Caki2 (cell line): ENCODE data around the gene TOB2. TPM values are rescaled to one million over a fixed set of nuclear protein-coding genes. Genes with fewer than 3 reads are reported as not detected.
"Not testable (repeated sequence)": the region's sequence is repeated elsewhere in the genome, so short reads cannot be mapped to it uniquely, and the experiment has no call there.

ENCODE experiments used
- DNase-seq: peaks from one replicate; pipeline ENCODE4 v3.0.0-alpha.2; 2015; ENCODE audit warnings: low read depth
- in situ Hi-C: cut with HindIII; loops from 2 replicates; pipeline ENCODE4 v1.10.0; 2016; ENCODE audit warnings: low sequenced_read_pairs, low pct_unique_long_range_greater_than_20kb, mixed read lengths
- total RNA-seq: library from RNA; depleted of rRNA; stranded (reverse); fragments of >200 nt; shearing (Covaris generic); gene quantifications from 2 replicates; pipeline ENCODE4 v1.2.3, GENCODE V29; 2014; ENCODE audit warnings: low replicate concordance

Gene TOB2
- total RNA-seq, 1 experiment from 2014 or later = 30.9 TPM

DNA sequence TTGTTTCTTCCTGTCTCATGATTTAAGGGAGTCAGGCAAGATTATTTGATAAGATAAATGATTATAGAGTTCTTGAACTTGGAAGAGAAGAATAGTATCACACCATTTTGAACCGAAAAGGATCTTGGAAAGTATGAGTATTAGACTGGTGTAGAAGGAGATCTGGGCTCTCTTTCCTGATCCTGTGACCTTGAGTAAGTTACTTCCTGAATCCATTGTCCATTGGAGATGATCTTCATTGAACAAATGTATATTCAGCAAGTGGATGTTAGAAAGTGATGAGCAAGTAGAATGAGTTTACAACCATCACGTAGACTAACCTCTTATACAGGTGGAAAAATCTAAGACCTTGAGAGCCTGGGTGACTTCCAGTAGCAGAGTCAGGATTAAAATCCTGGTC is 24.3 kb upstream of the TOB2 start:
- in situ Hi-C loops = no loop called here
- DNase-seq = no peak

DNA sequence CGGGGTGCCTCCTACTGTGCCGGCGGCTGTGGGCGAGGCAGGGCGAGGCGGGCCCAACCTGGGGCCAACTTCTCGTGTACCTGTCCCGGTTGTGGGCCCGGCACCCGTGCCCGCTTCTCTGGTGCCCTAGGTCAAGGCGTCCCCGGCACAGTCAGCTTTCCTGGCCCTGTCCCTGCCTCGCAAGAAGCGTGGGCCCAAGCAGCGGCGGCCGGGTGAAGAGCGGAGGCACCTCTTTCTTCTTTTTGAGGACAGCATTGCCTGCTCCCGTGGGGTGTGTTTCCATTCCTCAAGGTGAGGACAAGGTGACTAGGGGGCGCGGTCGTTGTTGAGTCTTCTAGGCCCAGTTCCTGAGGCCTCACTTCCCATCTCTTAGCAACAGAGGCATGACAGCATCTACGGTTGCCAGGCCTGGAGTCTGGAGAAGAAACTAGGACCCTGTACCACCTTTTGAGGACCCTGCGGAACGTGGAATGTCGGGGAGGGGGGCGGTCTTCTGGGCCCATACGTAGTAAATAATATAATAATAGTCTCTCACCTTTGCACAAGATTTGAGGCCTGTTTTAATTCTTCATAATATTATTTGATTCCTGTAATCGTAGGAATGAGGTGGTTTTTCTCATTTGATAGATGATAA is 22.7 kb upstream of the TOB2 start:
- in situ Hi-C loops = no loop called here
- no peak for DNase-seq

DNA sequence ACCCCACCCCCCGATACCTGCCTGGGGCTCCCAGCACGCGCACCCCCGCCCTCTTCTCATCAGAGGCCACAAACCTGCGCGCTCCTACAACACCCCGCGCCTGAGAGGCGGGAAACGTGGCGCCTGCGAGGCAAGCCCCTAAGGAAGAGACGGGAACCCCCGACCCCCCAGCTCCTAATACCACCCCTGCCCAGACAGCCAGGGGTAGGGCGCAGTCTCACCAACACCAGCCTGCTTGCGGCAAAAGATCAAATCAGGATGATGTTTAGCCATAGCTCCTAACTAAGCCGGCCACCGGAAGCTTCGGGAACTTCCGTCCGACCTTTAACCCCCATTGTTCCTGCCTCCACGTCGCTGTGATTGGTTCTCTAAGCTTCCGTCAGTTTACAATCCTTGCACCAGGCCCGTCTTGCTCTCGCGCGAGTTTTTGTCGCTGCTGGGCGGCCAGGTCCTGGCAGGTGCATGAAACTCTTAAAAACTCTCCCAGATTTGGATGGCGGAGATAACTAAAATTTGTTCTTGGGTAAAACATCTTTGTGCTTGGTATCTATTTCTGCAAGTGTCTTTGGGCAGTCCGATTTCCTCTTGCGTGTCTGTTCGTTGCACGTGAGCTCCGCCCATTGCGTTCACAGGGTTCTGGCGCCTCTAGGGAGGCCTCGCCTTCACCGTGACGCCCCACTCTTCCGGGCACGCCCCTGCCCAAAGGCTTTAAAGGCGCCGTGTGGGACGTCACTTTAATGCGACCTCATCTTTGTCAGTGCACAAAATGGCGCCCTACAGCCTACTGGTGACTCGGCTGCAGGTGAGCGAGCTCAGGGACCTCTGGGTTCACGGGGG is 22.0 kb upstream of the TOB2 start, which contains the start of the genes ACO2 and PHF5A:
Gene ACO2, plus strand, starts transcription at position 737 of the 837 bp plus-strand sequence. Its CDS starts 30 bp downstream, at position 767.
Gene PHF5A, minus strand, starts transcription at position 312 of the 837 bp plus-strand sequence. Its CDS starts 39 bp downstream, at position 273.
- in situ Hi-C loops = no loop called here
- DNase-seq = peak; percentile 99

DNA sequence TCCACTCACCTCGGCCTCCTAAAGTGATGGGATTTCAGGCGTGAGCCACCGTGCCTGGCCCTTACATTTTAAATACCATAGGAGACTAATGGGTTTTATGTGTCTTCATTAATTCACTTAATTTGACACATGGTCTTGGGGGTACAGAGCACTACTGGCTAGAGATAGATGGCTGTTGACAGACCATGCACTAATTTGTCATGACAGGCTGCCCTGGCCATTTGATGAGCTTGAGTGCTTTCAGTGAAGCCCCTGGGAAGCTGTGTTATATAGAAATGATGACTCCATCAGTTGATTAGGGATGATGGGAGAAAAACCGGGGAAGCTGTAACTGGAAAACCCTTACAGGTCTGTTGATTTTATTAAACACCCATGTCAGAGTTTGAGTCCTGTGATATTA is 15.3 kb upstream of the TOB2 start:
- in situ Hi-C loops = no loop called here
- DNase-seq = no peak

DNA sequence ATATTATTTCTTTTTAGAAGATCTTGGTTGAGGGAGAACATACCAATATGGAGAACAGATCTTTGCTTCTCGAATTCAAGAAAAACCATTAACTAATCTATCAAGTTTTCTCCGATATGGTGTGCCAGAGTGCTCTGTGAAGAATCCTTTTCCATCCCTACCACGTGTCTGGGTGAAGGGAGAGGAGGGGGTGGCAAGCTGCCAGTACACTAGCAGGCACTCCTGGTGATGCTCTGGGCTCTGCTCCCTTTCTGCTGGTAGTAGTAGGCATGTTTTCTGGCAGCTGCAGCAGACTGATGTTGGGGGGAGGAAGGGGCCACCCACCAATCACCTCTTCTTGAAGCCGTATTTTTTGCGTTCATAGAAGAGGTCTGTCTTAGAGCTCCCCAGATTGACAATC is 13.5 kb upstream of the TOB2 start:
- in situ Hi-C loops, DNase-seq: not testable (repeated sequence)

DNA sequence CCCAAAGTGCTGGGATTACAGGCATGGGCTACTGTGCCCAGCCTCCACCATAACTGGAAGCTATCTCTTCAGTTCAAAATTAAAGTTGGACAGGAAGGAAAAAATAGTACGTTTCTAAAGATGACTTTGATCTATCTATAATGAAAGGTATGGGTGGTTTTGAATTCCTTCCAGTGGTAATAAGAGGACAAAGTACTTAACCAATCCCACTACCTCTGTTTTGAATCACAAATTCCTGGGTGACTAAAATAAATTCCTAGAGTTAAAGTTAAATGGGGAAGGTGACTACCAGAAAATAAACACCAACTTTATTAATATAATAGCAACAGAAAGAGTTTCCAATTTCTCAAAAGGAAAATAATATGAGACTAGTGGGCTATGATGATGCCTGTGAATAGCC is 12.8 kb upstream of the TOB2 start:
- no peak for DNase-seq
- in situ Hi-C loops = no loop called here

DNA sequence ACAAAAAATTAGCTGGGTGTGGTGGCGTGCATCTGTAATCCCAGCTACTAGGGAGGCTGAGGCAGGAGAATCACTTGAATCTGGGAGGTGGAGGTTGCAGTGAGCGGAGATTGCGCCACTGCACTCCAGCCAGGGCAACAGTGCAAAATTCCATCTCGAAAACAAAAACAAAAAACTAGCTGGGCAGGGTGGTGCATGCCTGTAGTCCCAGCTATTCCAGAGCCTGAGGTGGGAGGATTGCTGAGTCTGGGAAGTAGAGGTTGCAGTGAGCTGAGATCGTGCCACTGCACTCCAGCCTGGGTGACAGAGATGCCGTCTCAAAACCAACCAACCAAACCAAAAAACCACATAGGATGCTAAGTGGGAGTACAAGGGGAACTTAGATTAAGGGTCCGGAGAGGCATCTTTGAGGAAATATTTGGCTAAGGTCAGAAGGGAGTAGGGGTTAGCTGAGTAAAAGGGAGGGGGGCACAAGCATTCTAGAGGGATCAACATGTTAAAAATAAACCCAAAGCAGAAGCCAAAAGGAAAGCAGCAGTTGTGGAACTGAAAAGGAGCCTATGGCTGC is 11.6 kb upstream of the TOB2 start:
- in situ Hi-C loops = no loop called here

DNA sequence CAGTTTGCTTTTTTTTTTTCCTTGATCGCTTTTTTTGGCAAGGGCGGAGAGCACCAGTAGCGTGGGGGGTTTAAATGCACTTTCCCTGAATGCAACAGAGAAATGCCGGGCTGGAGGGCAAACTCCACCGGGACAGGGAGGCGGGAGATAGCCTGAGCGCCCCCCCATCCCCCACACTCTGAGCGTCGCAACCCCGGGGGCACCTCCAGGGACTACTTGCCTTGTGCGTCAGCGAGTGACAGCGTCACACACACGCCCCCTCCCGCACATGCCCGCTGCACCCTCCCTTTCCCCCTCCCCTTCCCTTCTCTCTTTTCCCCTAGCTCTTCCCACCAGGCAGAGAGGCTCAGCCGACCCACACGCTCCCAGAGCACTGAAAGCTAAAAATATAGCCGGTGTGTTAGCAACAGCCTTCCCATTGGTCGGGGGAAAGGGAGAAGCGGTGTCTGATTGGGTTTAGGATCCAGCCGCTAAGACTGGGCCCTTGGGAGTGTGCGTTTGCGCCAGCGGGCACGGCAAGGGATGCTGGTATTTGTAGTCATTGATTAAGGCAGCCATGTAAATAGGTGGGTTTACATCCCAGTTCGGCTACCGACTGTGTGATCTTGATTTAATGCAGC is 1.7 kb upstream of the TOB2 start:
- in situ Hi-C loops = no loop called here
- peak; percentile 100 for DNase-seq

More for the DNA sequence above, 11.6 kb upstream of the TOB2 start:
- DNase-seq = no peak

DNA sequence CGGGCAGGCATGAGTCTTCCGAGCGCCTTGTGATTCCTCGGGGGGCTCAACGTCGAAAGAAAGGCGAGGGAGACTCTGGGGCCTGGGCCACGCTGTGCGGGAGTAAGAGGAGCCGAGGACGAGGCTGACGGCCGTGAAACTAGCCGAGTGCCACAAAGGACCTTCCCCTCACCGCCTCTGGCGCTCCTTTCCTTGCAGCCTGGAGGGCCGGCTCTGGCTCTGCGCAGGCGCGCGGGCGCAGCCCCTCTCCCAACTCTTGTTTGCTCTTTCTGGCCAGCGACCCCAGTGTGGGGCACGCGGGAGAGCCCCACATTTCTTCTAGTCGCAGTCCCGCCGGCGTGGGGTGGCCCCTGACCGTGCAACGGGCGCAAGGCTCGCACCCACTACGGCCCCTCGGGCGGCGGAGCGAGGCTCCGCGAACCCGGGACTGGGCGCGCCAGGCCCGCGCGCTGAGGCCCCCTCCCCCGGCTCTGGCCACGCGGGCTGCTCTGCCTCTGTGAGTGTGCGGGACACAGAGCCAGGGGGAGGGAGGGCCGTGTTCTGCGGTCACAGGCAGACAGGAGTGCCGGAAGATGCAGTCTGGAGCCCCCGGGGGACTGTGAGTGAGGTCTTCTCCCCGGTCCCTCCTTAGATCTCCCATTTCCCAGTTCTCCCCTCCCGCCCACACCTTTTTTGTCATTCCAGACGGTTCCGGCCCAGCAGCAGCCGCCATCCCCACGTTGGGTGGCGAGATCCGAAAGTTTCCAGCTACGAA is 1.0 kb upstream of the TOB2 start:
- DNase-seq = peak; percentile 69
- in situ Hi-C loops = no loop called here

DNA sequence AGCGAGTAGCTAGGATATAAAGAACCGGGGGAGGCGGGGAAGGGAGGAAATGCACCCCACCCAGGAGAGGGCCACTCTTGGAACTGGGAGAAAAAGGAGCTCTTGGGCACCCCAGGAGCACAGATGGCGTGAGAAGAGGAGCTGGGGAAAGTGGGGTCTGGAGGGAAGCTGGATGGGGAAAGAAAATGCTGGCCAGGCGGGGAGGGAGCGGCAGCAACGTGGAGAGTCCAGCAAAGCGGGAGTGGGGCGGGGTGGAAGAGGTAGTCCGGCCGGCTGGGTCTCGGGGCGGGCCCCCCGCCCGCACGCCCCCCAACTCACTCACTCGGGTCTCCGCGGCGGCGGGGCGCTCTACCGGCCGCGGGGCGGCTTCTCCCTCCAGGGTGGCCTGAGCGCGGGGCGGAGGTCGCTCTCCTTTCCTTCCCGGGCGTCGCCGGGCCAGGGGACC is 522 bp downstream of the TOB2 start:
- no peak for DNase-seq
- in situ Hi-C loops = no loop called here

DNA sequence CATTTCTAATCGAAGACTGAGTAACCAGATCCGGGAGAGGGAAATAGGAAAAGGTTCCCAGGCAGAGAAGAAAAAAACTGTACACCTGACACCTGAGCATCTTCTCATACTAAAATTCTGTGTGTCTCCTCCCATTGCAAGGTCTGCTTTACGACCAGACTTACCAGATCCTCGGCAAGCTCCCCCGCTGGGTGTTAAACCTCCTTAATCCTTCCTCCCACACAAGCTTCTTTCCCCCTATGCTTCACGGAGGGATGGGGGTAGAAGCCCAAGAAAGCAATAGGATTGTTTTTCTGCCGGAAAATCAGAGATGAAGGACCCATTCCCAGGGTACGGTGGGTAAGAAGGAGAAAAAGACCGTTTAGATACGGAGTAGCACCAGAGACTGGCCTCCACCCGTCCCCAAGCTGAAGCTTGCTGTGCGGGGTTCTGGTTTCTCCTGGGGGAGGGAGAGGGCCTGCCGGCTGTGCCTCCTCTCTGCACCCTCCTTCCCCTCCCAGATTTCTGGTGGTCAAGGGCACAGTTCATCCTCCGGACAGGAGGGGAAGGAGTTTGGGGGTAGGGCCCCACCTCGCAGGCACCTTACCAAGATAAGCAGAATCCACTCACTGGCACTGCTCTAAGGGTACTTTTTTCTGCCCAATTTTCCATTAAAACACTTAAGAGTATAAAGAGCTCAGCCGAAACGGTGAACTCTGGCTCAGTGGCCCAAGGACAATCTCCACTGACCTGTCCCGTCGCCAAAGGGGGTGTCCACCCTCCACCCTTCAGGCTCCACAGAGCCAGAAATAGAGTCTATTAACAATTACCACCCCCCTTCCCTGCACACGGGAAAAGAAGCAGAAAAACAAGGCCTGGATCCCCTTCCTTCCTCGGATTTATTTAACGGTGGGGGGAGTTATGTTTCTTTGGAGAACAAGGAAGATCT is 1.2 kb downstream of the TOB2 start:
- DNase-seq = peak; percentile 46

DNA sequence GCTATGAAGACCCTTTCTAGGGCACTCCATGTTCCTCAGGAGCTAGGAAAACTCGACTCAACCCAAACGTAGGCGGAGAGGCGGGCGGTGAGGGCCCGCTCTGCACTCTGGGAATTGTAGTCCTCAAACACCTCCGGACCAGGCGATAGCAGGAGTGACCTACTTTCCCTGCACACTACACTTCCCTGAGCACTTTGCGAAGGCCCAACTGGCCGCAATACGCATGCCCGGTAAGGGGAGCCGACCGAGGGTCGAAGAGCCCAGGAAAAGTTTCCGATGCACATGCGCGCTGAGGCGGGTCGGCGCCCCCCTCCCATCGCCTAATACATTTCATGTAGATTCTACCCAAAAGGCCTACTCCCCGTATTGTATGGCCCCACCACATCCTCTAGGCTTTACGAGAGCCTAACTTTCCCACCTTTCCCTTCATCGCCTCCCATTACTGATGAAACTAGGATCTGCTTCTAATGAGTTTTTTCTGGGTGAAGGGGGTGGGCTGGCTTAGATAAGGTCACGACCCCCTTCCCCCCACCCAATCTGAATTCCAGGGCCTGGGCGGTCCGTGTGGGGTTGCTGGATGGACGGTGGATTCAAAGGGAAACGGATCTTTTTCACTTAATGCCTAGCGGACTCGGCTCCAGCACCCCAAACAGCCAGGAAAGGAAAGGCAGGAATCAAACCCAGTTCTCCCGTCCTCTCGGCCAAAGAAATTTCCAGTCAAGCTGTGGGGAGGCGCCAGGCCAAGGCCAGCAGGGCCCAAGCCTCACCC is 2.1 kb downstream of the TOB2 start:
- peak; percentile 95 for DNase-seq
- in situ Hi-C loops = no loop called here

More for the DNA sequence above, 1.2 kb downstream of the TOB2 start:
- in situ Hi-C loops = no loop called here

DNA sequence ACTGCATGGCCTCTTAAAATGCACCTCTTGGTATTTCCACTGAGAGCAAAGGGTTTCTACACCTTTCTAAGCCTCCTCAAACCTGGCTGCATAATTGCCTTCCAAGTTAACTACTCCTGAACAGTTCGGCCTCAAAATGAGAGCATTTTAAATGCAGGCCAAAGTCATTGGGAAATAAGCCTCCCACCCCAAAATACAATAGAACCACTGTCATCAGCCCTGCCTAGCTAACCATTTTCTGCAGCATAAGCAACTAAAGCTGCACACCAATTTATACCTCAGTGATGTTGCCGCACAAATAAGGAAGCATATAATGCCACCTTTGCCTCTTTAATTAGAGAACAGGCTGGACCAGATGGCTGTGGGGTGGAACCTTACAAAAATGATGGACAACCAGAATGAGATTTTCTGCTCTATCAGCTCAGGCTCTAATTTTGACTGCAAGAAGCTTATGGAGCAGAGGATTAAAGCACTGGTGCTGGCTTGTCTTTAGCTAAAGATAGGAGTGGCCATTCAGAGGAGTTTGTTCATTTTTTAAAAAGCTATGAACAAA is 4.3 kb downstream of the TOB2 start:
- in situ Hi-C loops = no loop called here
- no peak for DNase-seq

DNA sequence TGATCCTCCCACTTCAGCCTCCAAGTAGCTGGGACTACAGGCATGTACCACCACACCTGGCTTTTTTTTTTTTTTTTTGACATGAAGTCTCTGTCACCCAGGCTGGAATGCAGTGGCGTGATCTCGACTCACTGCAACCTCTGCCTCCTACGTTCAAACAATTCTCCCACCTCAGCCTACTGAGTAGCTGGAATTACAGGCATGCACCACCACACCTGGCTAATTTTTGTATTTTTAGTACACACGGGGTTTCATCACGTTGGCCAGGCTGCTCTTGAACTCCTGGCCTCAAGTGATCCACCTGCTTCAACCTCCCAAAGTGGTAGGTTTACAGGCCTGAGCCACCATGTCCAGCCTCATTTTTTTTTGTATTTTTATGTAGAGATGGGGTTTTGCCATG is 6.1 kb downstream of the TOB2 start:
- DNase-seq, in situ Hi-C loops: not testable (repeated sequence)

DNA sequence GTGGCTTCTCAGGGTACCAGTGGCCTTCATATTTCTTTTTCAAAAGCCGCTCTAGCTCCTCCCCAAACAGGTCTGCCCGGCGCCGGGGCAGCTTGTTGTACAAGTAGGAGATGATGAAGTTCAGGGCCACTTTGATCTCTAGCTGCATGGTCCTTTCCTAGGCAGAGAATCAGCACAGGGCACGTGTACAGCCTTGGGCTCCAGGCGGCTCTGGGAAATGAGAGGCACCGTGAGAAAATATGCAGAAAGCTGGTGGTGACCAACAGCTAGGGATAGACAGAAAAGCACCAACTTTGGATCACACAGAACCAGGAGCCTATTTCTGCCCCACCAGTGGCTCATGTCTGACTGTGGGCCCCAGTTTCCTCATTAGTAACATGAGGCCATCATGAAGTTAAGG is 9.4 kb downstream of the TOB2 start:
- no peak for DNase-seq
- in situ Hi-C loops = no loop called here
